ENCODE results near the gene ZNF646.
A peak's percentile ranks its signal among the peaks of the same experiment; 100 is the strongest.

ZNF646 gene

GRCh38 chr16:31114468-31114867 lies 40.2 kb downstream of the ZNF646 start:
- CTCF ChIA-PET: interaction anchor here (0.6 to 1.8 kb wide), 2 partner anchors 28 to 43 kb away, joined by 4 to 5 read pairs; no protein-coding TSS in a partner anchor

GRCh38 chr16:31117384-31118222 lies 43.4 kb downstream of the ZNF646 start, which contains the start of gene KAT8:
TSS of gene KAT8 (plus strand) at chr16:31117664. CDS start at chr16:31117682, 18 bp downstream.
- DNase-seq (ENCODE audit: low read depth, low spot score): peak; percentile 81
- ChIA-PET CTCF (interaction anchor here (1.0 to 6.8 kb wide), 4 partner anchors 15 to 751 kb away, joined by 3 to 56 read pairs (median 7); no protein-coding TSS in a partner anchor), POLR2A (interaction anchor here (0.8 to 1.6 kb wide), 17 partner anchors 9 to 342 kb away, joined by 3 to 12 read pairs (median 4); partner anchors contain the start of genes ARMC5, BCKDK, FUS and HSD3B7)
- peak within 1 kb of the TSS; percentile 60 for H3K4me3 ChIP-seq (ENCODE audit: low read depth, low read length)
- TF ChIP-seq, protein P1, sequence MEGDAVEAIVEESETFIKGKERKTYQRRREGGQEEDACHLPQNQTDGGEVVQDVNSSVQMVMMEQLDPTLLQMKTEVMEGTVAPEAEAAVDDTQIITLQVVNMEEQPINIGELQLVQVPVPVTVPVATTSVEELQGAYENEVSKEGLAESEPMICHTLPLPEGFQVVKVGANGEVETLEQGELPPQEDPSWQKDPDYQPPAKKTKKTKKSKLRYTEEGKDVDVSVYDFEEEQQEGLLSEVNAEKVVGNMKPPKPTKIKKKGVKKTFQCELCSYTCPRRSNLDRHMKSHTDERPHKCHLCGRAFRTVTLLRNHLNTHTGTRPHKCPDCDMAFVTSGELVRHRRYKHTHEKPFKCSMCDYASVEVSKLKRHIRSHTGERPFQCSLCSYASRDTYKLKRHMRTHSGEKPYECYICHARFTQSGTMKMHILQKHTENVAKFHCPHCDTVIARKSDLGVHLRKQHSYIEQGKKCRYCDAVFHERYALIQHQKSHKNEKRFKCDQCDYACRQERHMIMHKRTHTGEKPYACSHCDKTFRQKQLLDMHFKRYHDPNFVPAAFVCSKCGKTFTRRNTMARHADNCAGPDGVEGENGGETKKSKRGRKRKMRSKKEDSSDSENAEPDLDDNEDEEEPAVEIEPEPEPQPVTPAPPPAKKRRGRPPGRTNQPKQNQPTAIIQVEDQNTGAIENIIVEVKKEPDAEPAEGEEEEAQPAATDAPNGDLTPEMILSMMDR (IDR thresholded peaks at IDR 0.05; ENCODE audit: insufficient read depth, low read length, missing control alignments): no peak

More at GRCh38 chr16:31114468-31114867, 40.2 kb downstream of the ZNF646 start:
- no peak overlapping the region for H3K4me3 ChIP-seq (ENCODE audit: low read depth, low read length)
- TF ChIP-seq, protein P1 (IDR thresholded peaks at IDR 0.05; ENCODE audit: insufficient read depth, low read length, missing control alignments): no peak
- DNase-seq (ENCODE audit: low read depth, low spot score): no peak
- POLR2A ChIA-PET: interaction anchor here (1.3 kb wide), 1 partner anchor 14 kb away, joined by 4 read pairs; no protein-coding TSS in a partner anchor

GRCh38 chr16:31118223-31119155 lies 44.3 kb downstream of the ZNF646 start:
- ChIA-PET POLR2A (interaction anchor here (1.0 to 1.6 kb wide), 13 partner anchors 10 to 341 kb away, joined by 3 to 12 read pairs (median 4); partner anchors contain the start of genes ARMC5, BCKDK, FUS and HSD3B7), CTCF (interaction anchor here (0.9 to 6.8 kb wide), 7 partner anchors 17 to 751 kb away, joined by 3 to 56 read pairs (median 3); partner anchors contain the start of genes HSD3B7 and PRSS8)
- TF ChIP-seq, protein P1 (IDR thresholded peaks at IDR 0.05; ENCODE audit: insufficient read depth, low read length, missing control alignments): no peak
- H3K4me3 ChIP-seq (ENCODE audit: low read depth, low read length): peak overlapping the region; percentile 60
- peak; percentile 52 for DNase-seq (ENCODE audit: low read depth, low spot score)

DNA sequence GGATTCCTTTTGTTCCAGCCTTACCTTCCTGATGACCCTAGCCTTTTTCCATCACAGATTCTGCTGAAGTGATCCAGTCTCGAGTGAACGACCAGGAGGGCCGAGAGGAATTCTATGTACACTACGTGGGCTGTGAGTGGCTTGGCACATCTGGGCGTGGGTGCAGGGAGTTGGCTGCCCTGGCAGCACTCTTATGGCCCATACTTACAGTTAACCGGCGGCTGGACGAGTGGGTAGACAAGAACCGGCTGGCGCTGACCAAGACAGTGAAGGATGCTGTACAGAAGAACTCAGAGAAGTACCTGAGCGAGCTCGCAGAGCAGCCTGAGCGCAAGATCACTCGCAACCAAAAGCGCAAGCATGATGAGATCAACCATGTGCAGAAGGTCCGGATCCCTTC lies 45.9 kb downstream of the ZNF646 start:
- TF ChIP-seq, protein P1 (IDR thresholded peaks at IDR 0.05; ENCODE audit: insufficient read depth, low read length, missing control alignments): no peak
- CTCF ChIA-PET: interaction anchor here (1.5 to 6.8 kb wide), 2 partner anchors 11 to 23 kb away, joined by 3 to 56 read pairs; no protein-coding TSS in a partner anchor
- H3K4me3 ChIP-seq (ENCODE audit: low read depth, low read length): no peak overlapping the region
- POLR2A ChIA-PET: no interaction called here
- DNase-seq (ENCODE audit: low read depth, low spot score): no peak

DNA sequence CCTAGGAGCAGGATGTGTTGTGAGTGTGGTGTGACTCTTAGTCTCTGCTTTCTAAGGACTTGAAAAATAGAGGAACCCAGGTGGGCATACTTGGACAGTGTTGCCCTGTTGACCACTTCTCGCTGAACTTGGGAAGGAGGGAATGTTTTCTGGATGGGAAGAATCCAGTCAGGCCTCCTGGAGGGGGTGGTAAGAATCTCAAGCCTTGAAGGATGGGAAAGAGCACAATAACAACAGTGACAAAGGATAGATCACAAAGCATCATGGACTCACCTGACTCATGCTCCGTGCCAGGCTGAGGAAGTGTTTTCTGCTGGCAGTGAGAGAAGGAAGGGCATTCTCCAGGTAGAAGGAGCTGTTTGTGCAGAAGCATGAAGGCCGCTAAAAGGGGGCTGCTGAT lies 51.6 kb downstream of the ZNF646 start:
- ChIA-PET POLR2A (no interaction called here), CTCF (interaction anchor here (0.8 to 1.7 kb wide), 2 partner anchors 16 to 33 kb away, joined by 4 to 5 read pairs; no protein-coding TSS in a partner anchor)
- H3K4me3 ChIP-seq (ENCODE audit: low read depth, low read length): no peak overlapping the region
- DNase-seq (ENCODE audit: low read depth, low spot score): no peak
- TF ChIP-seq, protein P1 (IDR thresholded peaks at IDR 0.05; ENCODE audit: insufficient read depth, low read length, missing control alignments): no peak

All from AG04449 (cell line).